IMR-90 (cell line): ENCODE results near the gene USP47. TPM values are rescaled to one million over a fixed set of nuclear protein-coding genes. Genes with fewer than 3 reads are reported as not detected.

Experiments
- ATAC-seq: fragments of 200-7000 bp; cut with Tn5 transposase; 2 replicates; pipeline ENCODE4 v1.9.1; 2020; ENCODE audit warnings: low read depth, mild to moderate bottlenecking, moderate library complexity
- BruUV-seq: library from RNA; stranded (reverse); fragments of 400-500 nt; replicated peaks from 2 replicates; lab custom pipeline; 2021; lab: Mats Ljungman, UMichigan
- CTCF ChIA-PET: fragments of 300-600 bp; formaldehyde crosslinking; extraction: SDS; loops from one replicate; lab custom pipeline; 2021; ENCODE audit warnings: antibody characterized with exemption; lab: Yijun Ruan, JAX
- POLR2A ChIA-PET: fragments of 300-600 bp; sonication (Branson Sonifier 250); formaldehyde crosslinking; loops from one replicate; lab custom pipeline; 2022; ENCODE audit warnings: antibody characterized with exemption; ENCODE audit not compliant: unreplicated experiment; lab: Charles Lee
- DNase-seq: peaks from one replicate; pipeline ENCODE4 v3.0.0; 2013
- H2AFZ ChIP-seq: replicated peaks from 2 replicates; pipeline ENCODE3; 2013; ENCODE audit warnings: low read length, mild to moderate bottlenecking; ENCODE audit not compliant: poor library complexity
- H2AK5ac ChIP-seq: 2 replicates; pipeline ENCODE4 v1.6.1; 2013; ENCODE audit warnings: low read depth, low read length, inconsistent platforms
- H2AK9ac ChIP-seq: replicated peaks from 2 replicates; pipeline ENCODE3; 2013; ENCODE audit warnings: mild to moderate bottlenecking, low read depth, low read length, moderate library complexity; ENCODE audit not compliant: poor library complexity
- H2BK120ac ChIP-seq: 2 replicates; pipeline ENCODE4 v1.6.1; 2013; ENCODE audit warnings: low read depth, low read length, inconsistent platforms
- H2BK15ac ChIP-seq: 3 replicates; pipeline ENCODE4 v1.6.1; 2013; ENCODE audit warnings: low read depth, low read length, inconsistent platforms
- H2BK20ac ChIP-seq: 2 replicates; pipeline ENCODE4 v1.6.1; 2013; ENCODE audit warnings: low read depth, mild to moderate bottlenecking, inconsistent platforms, low read length, moderate library complexity
- H2BK5ac ChIP-seq: 2 replicates; pipeline ENCODE4 v1.6.1; 2013; ENCODE audit warnings: mild to moderate bottlenecking, low read depth, low read length, inconsistent platforms; ENCODE audit not compliant: poor library complexity, severe bottlenecking
- H3K14ac ChIP-seq: replicated peaks from 2 replicates; pipeline ENCODE4 v1.6.1; 2013; ENCODE audit warnings: low read depth, low read length, inconsistent platforms
- H3K18ac ChIP-seq: 2 replicates; pipeline ENCODE4 v1.6.1; 2013; ENCODE audit warnings: low read depth, low read length, control low read depth
- H3K23ac ChIP-seq: 2 replicates; pipeline ENCODE4 v1.6.1; 2013; ENCODE audit warnings: low read depth, low read length, inconsistent platforms
- H3K27ac ChIP-seq: 2 replicates; pipeline ENCODE4 v1.5.1; 2013; ENCODE audit warnings: mild to moderate bottlenecking, control low read depth, low read length; ENCODE audit not compliant: insufficient read depth
- H3K27me3 ChIP-seq: 2 replicates; pipeline ENCODE4 v1.6.1; 2013; ENCODE audit warnings: low read length; ENCODE audit not compliant: control insufficient read depth, insufficient read depth
- H3K36me3 ChIP-seq: 2 replicates; pipeline ENCODE4 v1.6.1; 2013; ENCODE audit warnings: low read length, mixed read lengths; ENCODE audit not compliant: control insufficient read depth, insufficient read depth
- H3K4ac ChIP-seq: 2 replicates; pipeline ENCODE4 v1.6.1; 2013; ENCODE audit warnings: low read depth, low read length, inconsistent platforms
- H3K4me1 ChIP-seq: 2 replicates; pipeline ENCODE4 v1.6.1; 2013; ENCODE audit warnings: low read length, mixed read lengths; ENCODE audit not compliant: control insufficient read depth, insufficient read depth
- H3K4me2 ChIP-seq: 2 replicates; pipeline ENCODE4 v1.6.1; 2013; ENCODE audit warnings: low read depth, mild to moderate bottlenecking, control low read depth, low read length, moderate library complexity
- H3K4me3 ChIP-seq: 2 replicates; pipeline ENCODE4 v1.5.1; 2013; ENCODE audit warnings: low read depth, mild to moderate bottlenecking, control low read depth, low read length, moderate library complexity; ENCODE audit not compliant: insufficient read depth
- H3K56ac ChIP-seq: 2 replicates; pipeline ENCODE4 v1.6.1; 2013; ENCODE audit warnings: low read length, inconsistent platforms; ENCODE audit not compliant: insufficient read depth; ENCODE audit errors: extremely low read depth
- H3K79me1 ChIP-seq, 2 experiments: 2 replicates each; pipeline ENCODE4 v1.6.1; 2013; ENCODE audit warnings: low read length in 2 of 2, inconsistent platforms in 1 of 2, low read depth in 1 of 2
- H3K9ac ChIP-seq: 2 replicates; pipeline ENCODE4 v1.6.1; 2013; ENCODE audit warnings: low read depth, low read length, control low read depth
- H3K9me1 ChIP-seq: 2 replicates; pipeline ENCODE4 v1.6.1; 2013; ENCODE audit warnings: low read length, inconsistent platforms; ENCODE audit not compliant: insufficient read depth
- H3K9me3 ChIP-seq: 2 replicates; pipeline ENCODE4 v1.6.1; 2013; ENCODE audit warnings: low read length; ENCODE audit not compliant: control insufficient read depth, insufficient read depth
- H4K20me1 ChIP-seq: 2 replicates; pipeline ENCODE4 v1.6.1; 2013; ENCODE audit warnings: low read length, inconsistent platforms; ENCODE audit not compliant: insufficient read depth
- H4K5ac ChIP-seq: 2 replicates; pipeline ENCODE4 v1.6.1; 2013; ENCODE audit warnings: mild to moderate bottlenecking, low read depth, low read length, control low read depth
- H4K8ac ChIP-seq, 2 experiments: 2 replicates each; pipeline ENCODE4 v1.6.1; 2013; ENCODE audit warnings: low read depth in 2 of 2, low read length in 2 of 2, control low read depth in 1 of 2, inconsistent platforms in 1 of 2
- H4K91ac ChIP-seq: 2 replicates; pipeline ENCODE4 v1.6.1; 2013; ENCODE audit warnings: low read depth, low read length, inconsistent platforms; ENCODE audit not compliant: insufficient read depth
- CTCF ChIP-seq: conservative IDR thresholded peaks from 2 replicates; pipeline ENCODE4 v1.5.1; 2012; ENCODE audit warnings: mild to moderate bottlenecking, low read depth, low read length, improper control_type of control experiment
- SMC3 ChIP-seq: fragments of 150-350 bp; IDR thresholded peaks from 2 replicates; pipeline ENCODE4 v1.6.1; 2016; ENCODE audit warnings: low read depth, mild to moderate bottlenecking, antibody characterized with exemption, low read length, moderate library complexity
- WGBS, 2 experiments: methylation state at CpG; one replicate each; pipeline versions ENCODE4 v1.1.5 to v1.1.7; 2013; ENCODE audit warnings: missing lambda C conversion rate in 2 of 2; ENCODE audit not compliant: insufficient read length in 1 of 2; ENCODE audit errors: extremely low coverage in 2 of 2; 5-methylcytosine and 5-hydroxymethylcytosine counted together
- dilution Hi-C: fragments of 300-500 bp; cut with HindIII; formaldehyde crosslinking; loops from one replicate; pipeline ENCODE4 v1.14.3; 2018; ENCODE audit warnings: low sequenced_read_pairs; ENCODE audit not compliant: unreplicated experiment
- in situ Hi-C: fragments of 300-500 bp; cut with MboI; formaldehyde crosslinking; loops from 3 replicates; pipeline ENCODE4 v1.14.3; 2019; ENCODE audit warnings: low sequenced_read_pairs, inconsistent platforms, mixed read lengths
- intact Hi-C: fragments of 100-400 bp; cut with micrococcal nuclease; formaldehyde crosslinking; loops from 2 replicates; pipeline ENCODE4 v1.10.0; 2022
- polyA plus RNA-seq, 3 experiments: library from polyadenylated mRNA; depleted of rRNA; stranded (reverse); fragments of >200 nt; gene quantifications; 2 replicates each; pipeline ENCODE4 v1.2.3, GENCODE V29; 2012; ENCODE audit warnings: low replicate concordance in 1 of 3
- total RNA-seq: library from RNA; depleted of rRNA; stranded (reverse); fragments of >200 nt; gene quantifications from 2 replicates; pipeline ENCODE4 v1.2.3, GENCODE V29; 2012

Gene USP47
- total and polyA plus RNA-seq, 2 of the 4 experiments (the other 2 are of a cell fraction) = 15.0 to 110 TPM

- Histone ChIP-seq H3K27ac (peak overlapping the region; percentile 93), H2AFZ (peak overlapping the region; percentile 27), H3K4me2 (peak overlapping the region; percentile 80), H4K91ac (peak overlapping the region; percentile 78), H3K9me3 (no peaks in the 10 kb centered on the region; the same call in 1 of the 2 replicates), H3K4me1 (peaks cover 37% of the 10 kb centered on the region), H3K4ac (peak overlapping the region; percentile 87), H4K5ac (peak overlapping the region; percentile 50), H3K4me3 (no peak overlapping the region), H3K56ac (peak overlapping the region; percentile 48; the same call in 1 of the 2 replicates), H2AK5ac (peak overlapping the region; percentile 90), H3K9ac (peak overlapping the region; percentile 16; the same call in 1 of the 2 replicates), H2BK120ac (peak overlapping the region; percentile 89), H2BK15ac (peak overlapping the region; percentile 56), H3K23ac (peak overlapping the region; percentile 86), H3K36me3 (peaks cover 14% of the 10 kb centered on the region), H4K20me1 (peaks cover 22% of the 10 kb centered on the region), H2AK9ac (peak overlapping the region; percentile 58), H3K79me1 (peaks cover 38 to 84% of the 10 kb centered on the region in 2 experiments), H3K18ac (peak overlapping the region; percentile 54), H3K27me3 (no peaks in the 10 kb centered on the region), H2BK20ac (peak overlapping the region; percentile 63), H3K9me1 (peaks cover 38% of the 10 kb centered on the region), H3K14ac (peak overlapping the region; percentile 88), H2BK5ac (peak overlapping the region; percentile 85), H4K8ac (peak overlapping the region; percentile 67 to 70)
- no TSS peak for BruUV-seq
- no CpG with 5 or more reads among the region's 5 CpGs for WGBS, 2 experiments
- no peak for ATAC-seq
- intact Hi-C loops (loop anchor here (5.0 kb wide), 1 partner anchor 54 kb away; no protein-coding TSS in a partner anchor), dilution Hi-C loops (no loop called here), in situ Hi-C loops (no loop called here)
- POLR2A ChIA-PET = no interaction called here
- TF ChIP-seq SMC3 (no peak), CTCF (peak; percentile 35)
- CTCF ChIA-PET = interaction anchor here (1.8 kb wide), 1 partner anchor 22 kb away, joined by 4 read pairs; no protein-coding TSS in a partner anchor
- no peak for DNase-seq
Measured at GRCh38 chr11:11988681-11989261, 147.0 kb downstream of the USP47 start.
